Measurements from ENCODE around the gene MYOZ1. TPM values are rescaled to one million over a fixed set of nuclear protein-coding genes. Genes with fewer than 3 reads are reported as not detected.

MYOZ1 gene
- total and polyA plus RNA-seq, 2 donors (not counting 3 experiments of a cell fraction or from before 2014, with no cell fraction given), result not detected

DNA sequence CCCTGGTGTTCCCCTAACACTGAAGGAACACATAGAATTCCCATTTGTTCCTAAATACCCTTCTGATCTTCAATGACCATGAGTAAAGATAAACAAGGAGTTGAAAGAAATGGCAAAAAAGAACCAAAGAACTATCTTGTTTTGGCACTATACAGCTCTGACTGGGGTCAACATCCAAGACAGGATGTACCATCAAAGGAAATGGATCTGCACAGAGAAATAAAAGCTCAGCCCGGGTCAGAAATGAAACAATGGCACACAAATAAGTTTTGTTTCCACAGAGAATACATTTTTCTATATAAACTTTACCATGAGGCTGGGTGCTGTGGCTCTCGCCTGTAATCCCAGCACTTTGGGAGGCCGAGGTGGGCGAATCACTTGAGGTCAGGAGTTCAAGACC, 32.2 kb downstream of the MYOZ1 start:
- no peaks in the 10 kb centered on the region for H4K20me1 ChIP-seq (replicated peaks; ENCODE audit: control insufficient read depth, extremely low read depth, insufficient read depth, low read length)
- POLR2A ChIA-PET, result interaction anchor here (0.6 kb wide), 1 partner anchor 238 kb away, joined by 3 read pairs; no protein-coding TSS in a partner anchor
- H3K9me3 ChIP-seq (replicated peaks; ENCODE audit: control insufficient read depth, insufficient read depth, low read length), result no peaks in the 10 kb centered on the region
- no peak overlapping the region for H3K9ac ChIP-seq (replicated peaks; ENCODE audit: extremely low read depth, insufficient read depth, low read length)
- TF ChIP-seq POLR2A (IDR thresholded peaks at IDR 0.05; ENCODE audit: low read depth, low read length) (no peak), POLR2AphosphoS5 (IDR thresholded peaks at IDR 0.05; ENCODE audit: insufficient read depth, low read depth, low read length) (no peak), GATA2 (IDR thresholded peaks at IDR 0.05; ENCODE audit: insufficient read depth, insufficient read length, low read depth, low read length) (no peak), MYC (IDR thresholded peaks at IDR 0.05; ENCODE audit: low read depth, low read length) (no peak), EZH2 (IDR thresholded peaks at IDR 0.05; ENCODE audit: borderline replicate concordance, low read depth, low read length, severe bottlenecking) (no peak), FOS (IDR thresholded peaks at IDR 0.05; ENCODE audit: borderline replicate concordance, insufficient read depth, low read length) (no peak), JUN (IDR thresholded peaks at IDR 0.05; ENCODE audit: borderline replicate concordance, insufficient read depth, insufficient read length, low read depth) (no peak)
- TF ChIP-seq, protein P1, sequence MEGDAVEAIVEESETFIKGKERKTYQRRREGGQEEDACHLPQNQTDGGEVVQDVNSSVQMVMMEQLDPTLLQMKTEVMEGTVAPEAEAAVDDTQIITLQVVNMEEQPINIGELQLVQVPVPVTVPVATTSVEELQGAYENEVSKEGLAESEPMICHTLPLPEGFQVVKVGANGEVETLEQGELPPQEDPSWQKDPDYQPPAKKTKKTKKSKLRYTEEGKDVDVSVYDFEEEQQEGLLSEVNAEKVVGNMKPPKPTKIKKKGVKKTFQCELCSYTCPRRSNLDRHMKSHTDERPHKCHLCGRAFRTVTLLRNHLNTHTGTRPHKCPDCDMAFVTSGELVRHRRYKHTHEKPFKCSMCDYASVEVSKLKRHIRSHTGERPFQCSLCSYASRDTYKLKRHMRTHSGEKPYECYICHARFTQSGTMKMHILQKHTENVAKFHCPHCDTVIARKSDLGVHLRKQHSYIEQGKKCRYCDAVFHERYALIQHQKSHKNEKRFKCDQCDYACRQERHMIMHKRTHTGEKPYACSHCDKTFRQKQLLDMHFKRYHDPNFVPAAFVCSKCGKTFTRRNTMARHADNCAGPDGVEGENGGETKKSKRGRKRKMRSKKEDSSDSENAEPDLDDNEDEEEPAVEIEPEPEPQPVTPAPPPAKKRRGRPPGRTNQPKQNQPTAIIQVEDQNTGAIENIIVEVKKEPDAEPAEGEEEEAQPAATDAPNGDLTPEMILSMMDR (IDR thresholded peaks at IDR 0.05; ENCODE audit: extremely low read depth in 1 of 2, insufficient read depth in 1 of 2, low read depth in 1 of 2, low read length in 2 of 2), result no peak
- TF ChIP-seq, protein P2, sequence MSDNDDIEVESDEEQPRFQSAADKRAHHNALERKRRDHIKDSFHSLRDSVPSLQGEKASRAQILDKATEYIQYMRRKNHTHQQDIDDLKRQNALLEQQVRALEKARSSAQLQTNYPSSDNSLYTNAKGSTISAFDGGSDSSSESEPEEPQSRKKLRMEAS (IDR thresholded peaks at IDR 0.05; ENCODE audit: insufficient read depth, insufficient read length), result no peak
- BruUV-seq (replicated peaks), result no TSS peak
- FAIRE-seq (no peak), DNase-seq (ENCODE audit: low read depth, low spot score) (no peak)
- no peaks in the 10 kb centered on the region for H3K27me3 ChIP-seq (ENCODE audit: control insufficient read depth in 2 of 2, insufficient read depth in 2 of 2, low read length in 2 of 2)
- no peaks in the 10 kb centered on the region for H3K4me1 ChIP-seq (ENCODE audit: control insufficient read depth, extremely low read depth, insufficient read depth, low read length)
- H3K27ac ChIP-seq (ENCODE audit: insufficient read depth, low read depth, low read length), result no peak overlapping the region
- no peak overlapping the region for H3K4me2 ChIP-seq (ENCODE audit: insufficient read depth, low read length)
- no peaks in the 10 kb centered on the region for H3K79me2 ChIP-seq (ENCODE audit: control insufficient read depth, insufficient read depth, low read length)
- CTCF ChIA-PET, result no interaction called here
- H3K9me1 ChIP-seq (replicated peaks; ENCODE audit: control insufficient read depth, extremely low read depth, insufficient read depth, low read length), result no peaks in the 10 kb centered on the region
- H3K36me3 ChIP-seq (ENCODE audit: control insufficient read depth in 2 of 2, extremely low read depth in 1 of 2, insufficient read depth in 2 of 2, low read length in 2 of 2), result no peaks in the 10 kb centered on the region
- H3K4me3 ChIP-seq (replicated peaks in 1 of 3; ENCODE audit: insufficient read depth in 1 of 3, low read depth in 1 of 3, low read length in 3 of 3), result no peak overlapping the region
- no peak overlapping the region for H2AFZ ChIP-seq (ENCODE audit: low read depth, low read length)
- intact Hi-C loops (cut with micrococcal nuclease), result no loop called here
- dilution Hi-C loops (cut with MboI; ENCODE audit: extremely low pct_ligation_motif_present, low sequenced_read_pairs), result no loop called here

All from endothelial cell of umbilical vein (primary cell).